ENCODE results near the gene CDR2L.
"Not testable (repeated sequence)": the region's sequence is repeated elsewhere in the genome, so short reads cannot be mapped to it uniquely, and the experiment has no call there.

CDR2L gene

GRCh38 chr17:74959826-74960515 is 27.5 kb upstream of the CDR2L start:
- in situ Hi-C loops (cut with MboI; ENCODE audit: low sequenced_read_pairs) = no loop called here

DNA sequence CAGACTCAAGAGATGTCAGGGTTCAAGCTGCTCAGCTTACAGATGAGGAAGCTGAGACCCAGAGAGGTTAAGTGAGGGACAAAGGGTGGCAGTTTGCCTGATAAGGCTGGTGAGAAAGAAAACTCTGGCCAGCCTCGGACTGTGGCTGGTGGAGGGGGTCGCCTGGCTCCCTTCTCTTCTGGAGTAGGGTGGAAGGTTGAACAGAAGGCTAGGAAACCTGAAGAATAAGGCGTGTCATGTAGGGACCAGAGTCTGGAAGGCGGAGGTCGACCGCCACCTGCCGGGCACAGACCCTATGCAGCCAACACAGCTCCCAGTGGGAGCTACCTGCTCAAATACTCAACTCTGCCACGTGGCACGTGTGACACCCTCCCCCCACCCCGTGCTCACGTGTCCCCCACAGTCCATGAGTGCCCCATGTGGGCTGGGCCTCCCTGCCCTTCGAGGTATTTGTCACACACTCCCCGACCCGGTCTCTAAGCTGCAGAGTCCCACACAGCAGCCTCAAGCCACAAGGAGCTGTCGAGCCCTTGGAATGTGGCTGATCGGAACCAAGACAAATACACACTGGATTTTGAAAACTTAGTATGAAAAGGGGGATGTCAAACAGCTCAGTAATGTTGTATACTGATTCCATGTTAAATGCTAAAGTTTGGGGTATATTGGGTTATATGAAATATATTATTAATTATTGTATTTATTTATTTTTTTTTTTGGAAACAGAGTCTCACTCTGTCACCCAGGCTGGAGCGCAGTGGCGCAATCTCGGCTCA is 26.7 kb upstream of the CDR2L start:
- in situ Hi-C loops (cut with MboI; ENCODE audit: low sequenced_read_pairs) = no loop called here

- in situ Hi-C loops (cut with MboI; ENCODE audit: low sequenced_read_pairs) = no loop called here
These were observed 25.6 kb upstream of the CDR2L start for GRCh38 chr17:74961657-74962350.

DNA sequence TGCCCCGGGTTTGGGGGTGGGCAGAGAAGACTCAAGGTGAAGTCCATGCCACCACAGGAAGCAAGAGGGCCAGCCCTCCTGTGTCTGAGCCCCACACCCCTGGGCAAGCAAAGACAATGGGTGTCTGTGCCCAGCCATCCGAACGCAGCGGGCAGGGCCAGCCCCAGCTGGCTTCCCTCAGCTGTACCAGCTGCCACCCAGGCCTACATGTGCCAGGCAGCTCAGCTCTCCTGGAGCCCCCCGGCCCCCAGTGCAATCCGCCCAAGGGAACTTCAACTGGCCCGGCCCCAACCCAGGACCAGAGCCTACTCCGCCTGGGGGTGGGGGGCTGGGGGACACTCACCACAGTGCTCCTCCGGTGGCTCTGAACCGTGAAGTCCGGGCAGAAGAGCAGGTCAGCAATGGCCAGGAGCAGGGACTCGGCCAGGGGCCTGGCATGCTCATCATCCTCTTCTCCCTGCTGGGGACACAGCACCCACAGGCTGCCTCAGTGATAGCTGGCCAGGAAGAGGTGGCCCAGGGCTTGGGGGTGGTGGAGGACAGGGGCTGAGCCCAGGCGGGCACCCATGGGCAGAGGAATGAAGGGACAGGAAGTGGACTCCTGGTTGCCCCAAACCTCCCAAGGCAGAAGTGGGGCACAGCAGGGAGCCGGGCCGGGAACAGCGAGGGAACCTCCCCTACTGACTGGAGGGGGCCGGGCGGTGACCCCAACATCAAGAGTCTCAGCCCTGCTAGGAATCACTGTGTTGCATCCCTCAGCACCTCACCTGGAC is 24.6 kb upstream of the CDR2L start:
- in situ Hi-C loops (cut with MboI; ENCODE audit: low sequenced_read_pairs) = no loop called here

GRCh38 chr17:74963656-74964055 is 23.8 kb upstream of the CDR2L start:
- in situ Hi-C loops (cut with MboI; ENCODE audit: low sequenced_read_pairs) = no loop called here

GRCh38 chr17:74964246-74964761 is 23.1 kb upstream of the CDR2L start:
- in situ Hi-C loops (cut with MboI; ENCODE audit: low sequenced_read_pairs) = no loop called here

DNA sequence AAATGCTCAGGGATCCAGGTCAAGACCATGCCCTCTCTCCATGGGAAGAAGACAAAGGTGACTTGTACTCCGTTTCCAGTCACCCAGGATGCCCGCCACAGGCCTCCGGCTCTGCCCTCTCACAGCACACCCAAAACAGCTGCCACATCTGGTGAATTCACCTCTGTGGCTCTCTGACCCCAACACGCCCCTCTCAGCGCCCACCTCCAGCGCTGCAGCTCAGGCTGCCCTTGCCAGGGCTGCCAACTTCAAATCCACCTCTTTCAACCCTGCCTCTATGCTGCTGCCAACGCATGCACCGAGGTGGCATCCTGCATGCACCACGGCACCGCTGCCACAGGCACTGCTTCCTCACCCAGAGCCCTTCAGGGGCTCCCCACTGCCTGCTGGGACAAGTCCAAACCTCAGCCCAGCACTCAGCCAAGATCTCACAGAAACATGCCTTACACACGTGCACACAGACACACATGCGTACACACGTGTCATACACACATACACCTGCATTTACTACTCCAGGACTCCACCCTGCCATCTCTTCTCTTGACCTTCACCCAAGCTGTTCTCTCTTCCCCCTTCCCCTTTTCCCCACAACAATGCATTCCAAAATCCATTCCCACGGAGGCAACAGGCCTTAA is 22.3 kb upstream of the CDR2L start:
- in situ Hi-C loops (cut with MboI; ENCODE audit: low sequenced_read_pairs) = no loop called here

- in situ Hi-C loops (cut with MboI; ENCODE audit: low sequenced_read_pairs) = no loop called here
These were observed 19.1 kb upstream of the CDR2L start for GRCh38 chr17:74968361-74968780.

GRCh38 chr17:74969501-74969900 is 17.9 kb upstream of the CDR2L start:
- in situ Hi-C loops (cut with MboI; ENCODE audit: low sequenced_read_pairs) = not testable (repeated sequence)

DNA sequence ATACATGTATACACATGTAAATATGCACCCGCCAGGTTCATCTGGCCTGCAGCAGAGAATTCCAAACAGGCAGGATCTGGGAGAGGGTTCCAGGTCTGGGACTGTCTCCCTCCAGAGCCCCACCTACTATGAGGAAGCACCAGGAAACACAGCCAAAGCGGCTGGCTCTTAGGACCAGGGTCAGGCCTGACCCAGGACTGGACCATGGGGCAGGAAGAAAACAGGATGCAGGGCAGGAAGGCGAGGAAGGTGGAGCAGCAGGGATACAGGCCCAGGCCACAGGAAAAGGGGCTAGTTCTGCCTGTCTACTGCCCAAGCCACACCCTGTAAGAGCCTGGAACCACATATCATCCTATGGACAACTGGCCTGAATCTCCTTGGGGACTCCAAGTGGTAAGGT is 17.0 kb upstream of the CDR2L start:
- in situ Hi-C loops (cut with MboI; ENCODE audit: low sequenced_read_pairs) = no loop called here

DNA sequence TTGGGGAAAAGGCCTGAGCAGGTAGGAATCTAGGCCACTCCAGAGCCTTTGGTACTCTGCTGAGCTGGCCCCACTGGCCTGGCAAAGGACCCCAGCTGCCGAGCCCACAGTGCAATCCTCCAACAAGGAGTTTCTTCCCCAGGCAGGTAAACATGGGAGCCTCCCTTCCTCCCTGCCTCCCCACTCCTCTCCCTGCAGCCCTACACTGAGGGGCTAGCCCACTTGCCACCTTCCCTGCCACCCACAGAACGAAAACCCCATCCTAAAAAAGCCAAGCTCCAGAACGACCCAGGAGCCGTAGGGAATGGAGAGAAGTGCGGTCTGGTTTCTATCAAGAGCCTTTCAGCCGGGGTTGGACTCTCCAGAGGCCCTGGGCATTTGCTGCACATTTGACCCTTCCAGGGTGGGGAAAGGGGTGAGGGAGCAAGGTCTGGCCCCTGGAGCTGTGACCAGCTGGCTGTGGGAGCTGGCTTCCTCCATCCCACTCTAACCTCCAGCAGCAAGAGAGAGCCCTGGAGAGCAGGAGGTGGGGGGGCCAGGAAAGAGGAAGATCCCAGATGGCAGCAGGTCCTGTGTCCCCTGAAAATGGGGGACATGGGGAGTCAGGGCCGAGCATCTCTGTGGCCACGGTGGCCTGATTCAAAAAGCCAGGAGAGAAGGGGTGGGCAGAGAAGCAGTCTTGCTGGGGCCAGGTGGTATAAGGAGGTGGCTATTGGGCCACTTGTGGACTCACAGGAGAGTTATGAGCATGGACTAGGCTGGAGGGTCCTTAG is 16.2 kb upstream of the CDR2L start:
- in situ Hi-C loops (cut with MboI; ENCODE audit: low sequenced_read_pairs) = no loop called here

DNA sequence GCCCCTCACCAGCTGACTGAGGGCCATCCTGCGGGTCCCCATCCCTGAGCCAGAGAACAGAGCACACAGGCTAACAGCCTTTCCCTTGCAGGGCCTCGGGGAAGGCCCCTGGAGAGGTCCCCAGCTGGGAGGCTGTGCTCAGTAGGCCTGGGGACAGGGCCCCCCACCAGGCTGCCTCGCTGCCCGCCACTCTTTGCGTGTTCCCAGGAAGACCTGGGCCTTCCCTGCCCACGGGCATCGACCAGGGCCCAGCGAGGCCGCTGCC is 15.7 kb upstream of the CDR2L start:
- in situ Hi-C loops (cut with MboI; ENCODE audit: low sequenced_read_pairs) = no loop called here

DNA sequence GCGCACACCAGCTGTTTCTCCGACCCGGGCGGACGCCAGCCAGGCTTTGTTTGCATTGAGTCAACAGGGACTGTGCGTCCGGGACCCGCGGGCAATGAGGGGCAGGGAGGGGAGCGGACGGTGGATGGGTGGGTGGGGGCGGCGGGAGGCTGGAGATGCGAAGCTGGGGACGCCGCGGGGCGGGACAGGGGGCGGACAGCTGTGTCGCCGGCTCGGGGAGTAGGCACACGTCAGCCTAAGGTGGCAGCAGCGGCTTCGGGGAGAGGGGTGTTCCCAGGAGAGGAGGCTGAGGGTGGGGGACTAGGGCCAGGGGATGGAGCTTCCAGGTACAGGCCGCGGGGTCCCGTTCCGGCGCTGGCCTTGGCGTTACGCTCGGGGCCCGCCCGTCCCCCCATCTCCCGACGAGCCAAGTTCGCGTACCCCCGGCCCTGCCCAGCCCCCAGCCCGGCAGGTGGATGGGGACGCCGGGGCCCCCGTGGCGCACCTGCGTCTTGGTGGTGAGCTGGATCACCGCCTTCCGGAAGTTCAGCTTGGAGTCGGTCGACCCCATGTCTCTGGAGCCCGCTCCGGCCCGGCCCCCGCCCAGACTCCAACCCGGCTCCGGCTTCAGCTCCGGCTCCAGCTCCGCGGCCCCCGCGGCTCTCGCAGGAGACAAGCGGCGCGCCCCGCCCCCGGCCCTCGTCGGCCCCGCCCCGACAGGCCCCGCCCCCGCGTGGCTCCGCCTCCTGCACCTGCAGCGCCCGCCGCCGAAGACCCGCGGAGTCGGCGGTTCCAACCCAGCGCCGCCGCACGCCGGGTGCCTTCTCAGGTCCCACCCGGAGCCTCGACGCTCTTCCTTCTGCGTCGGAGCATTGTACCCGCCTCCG is 15.1 kb upstream of the CDR2L start, which contains the start of gene HID1:
Gene HID1, minus strand, starts transcription at position 653 of the 866 bp plus-strand sequence. Its CDS starts 103 bp downstream, at position 550.
- in situ Hi-C loops (cut with MboI; ENCODE audit: low sequenced_read_pairs) = no loop called here

DNA sequence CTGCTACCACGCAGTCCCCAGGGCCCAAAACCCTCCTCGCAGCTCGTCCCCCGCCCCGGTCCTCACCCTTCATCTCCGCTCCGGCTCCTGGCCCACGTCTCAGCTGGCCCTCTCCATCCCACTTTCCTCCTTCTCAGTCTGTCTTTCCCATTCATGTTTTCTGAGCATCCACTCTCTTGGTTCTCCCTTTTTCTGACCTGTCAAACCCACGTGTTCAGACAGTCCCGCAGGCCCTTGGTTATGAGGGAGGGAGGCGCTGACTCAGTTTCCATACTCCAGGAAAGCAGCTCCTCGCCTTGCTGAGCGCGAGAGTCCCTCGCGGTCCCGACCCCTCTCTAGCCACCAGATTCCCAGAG is 14.5 kb upstream of the CDR2L start:
- in situ Hi-C loops (cut with MboI; ENCODE audit: low sequenced_read_pairs) = no loop called here

DNA sequence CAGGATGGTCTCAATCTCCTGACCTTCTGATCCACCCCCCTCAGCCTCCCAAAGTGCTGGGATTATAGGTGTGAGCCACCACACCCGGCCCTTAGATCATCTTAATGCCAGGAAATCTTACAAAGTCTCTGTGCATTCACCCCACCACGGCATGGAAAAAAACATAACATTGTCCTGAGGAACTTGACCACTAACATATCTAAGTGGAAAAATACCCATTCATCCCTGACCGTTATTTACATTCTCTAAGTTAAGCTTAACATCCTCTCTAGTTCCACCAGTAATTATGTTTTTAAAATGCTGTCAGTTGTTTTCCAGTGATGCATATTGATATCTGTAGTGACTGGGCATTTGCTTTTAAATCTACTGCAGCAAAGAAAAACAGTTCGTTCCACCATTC is 11.5 kb upstream of the CDR2L start:
- in situ Hi-C loops (cut with MboI; ENCODE audit: low sequenced_read_pairs) = no loop called here

- in situ Hi-C loops (cut with MboI; ENCODE audit: low sequenced_read_pairs) = no loop called here
These were observed 9.6 kb upstream of the CDR2L start for GRCh38 chr17:74977802-74978201.

- in situ Hi-C loops (cut with MboI; ENCODE audit: low sequenced_read_pairs) = no loop called here
These were observed 9.2 kb upstream of the CDR2L start for GRCh38 chr17:74978240-74978639.

DNA sequence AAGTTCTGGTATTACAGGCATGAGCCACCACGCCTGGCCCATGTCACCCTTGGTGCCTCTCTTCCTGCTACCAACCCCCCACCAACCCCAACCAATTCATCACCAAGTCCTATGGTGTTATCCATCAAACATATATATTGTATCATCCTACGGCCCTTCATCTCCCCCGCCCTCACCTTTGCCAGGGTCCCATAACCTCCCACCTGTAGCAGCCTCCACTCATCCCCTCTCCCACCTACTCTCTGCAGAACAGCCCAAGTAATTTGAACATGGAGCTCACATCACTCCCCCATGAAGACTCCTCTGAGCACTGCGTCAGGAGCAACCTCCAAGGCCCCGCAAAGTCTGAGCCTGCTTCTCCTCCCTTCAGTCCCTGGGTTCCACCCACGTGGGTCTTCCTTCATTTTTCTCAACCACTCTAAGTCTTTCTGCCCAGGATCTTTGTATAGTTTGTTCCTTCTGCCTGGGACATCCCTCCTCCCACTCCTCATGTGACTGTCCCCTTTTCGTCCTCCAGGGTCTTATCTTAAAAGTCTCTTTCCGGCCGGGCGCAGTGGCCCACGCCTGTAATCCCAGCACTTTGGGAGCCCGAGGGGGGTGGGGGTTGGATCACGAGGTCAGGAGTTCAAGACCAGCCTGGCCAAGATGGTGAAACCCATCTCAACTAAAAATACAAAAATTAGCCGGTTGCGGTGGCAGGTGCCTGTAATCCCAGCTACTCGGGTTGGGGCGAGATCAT is 7.9 kb upstream of the CDR2L start:
- in situ Hi-C loops (cut with MboI; ENCODE audit: low sequenced_read_pairs) = no loop called here

All from HL-60/S4 treated with retinoic acid at 250 ng/mL for 4 days and 3 days (cell line).